Measurements from ENCODE around the gene TSFM.

The TSFM gene

GRCh38 chr12:57780284-57780897 lies 2.2 kb upstream of the TSFM start:
- no peak for DNase-seq (ENCODE audit: low read depth)

GRCh38 chr12:57781244-57781643 lies 1.3 kb upstream of the TSFM start:
- no peak for DNase-seq (ENCODE audit: low read depth)

- no peak for DNase-seq (ENCODE audit: low read depth)
Observed at GRCh38 chr12:57781801-57782200, 786 bp upstream of the TSFM start.

DNA sequence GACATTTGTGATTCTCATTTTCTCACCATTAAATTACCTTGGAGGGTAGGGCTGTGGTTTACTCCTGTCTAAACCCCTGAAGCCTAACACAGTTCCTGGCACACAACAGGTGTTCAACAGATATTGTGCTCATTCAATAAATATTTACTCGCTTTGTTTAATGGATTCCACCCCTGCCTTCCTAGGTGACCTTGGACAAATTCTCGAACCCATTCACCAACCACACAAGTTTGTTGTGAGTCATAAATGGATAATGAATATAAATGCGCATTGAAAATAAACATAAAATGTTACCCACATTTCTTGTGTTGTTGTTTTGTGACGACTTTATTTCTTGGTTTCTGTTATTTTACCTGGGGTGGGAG lies 362 bp upstream of the TSFM start:
- no peak for DNase-seq (ENCODE audit: low read depth)

GRCh38 chr12:57783466-57783801 lies 847 bp downstream of the TSFM start:
- DNase-seq (ENCODE audit: low read depth), result no peak

GRCh38 chr12:57783861-57784260 lies 1.3 kb downstream of the TSFM start:
- no peak for DNase-seq (ENCODE audit: low read depth)

DNA sequence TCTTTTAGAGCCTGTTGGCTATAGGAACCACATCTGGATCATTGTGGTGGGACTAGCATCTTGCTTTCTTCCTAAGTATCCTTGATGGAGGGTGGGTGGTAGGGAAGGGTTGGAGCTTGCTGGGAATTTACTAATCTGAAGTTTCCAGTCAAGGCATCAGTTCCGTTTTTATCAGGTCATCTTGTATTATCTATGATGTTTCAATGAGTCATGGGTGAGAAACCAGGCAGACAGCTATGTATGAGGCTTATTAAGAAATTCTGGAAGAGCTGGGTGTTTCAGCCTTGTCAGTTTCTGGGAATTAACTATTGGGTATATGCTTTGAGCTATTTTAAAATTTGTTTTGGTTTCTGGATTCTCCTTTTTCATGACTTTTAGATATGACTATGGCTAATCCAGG lies 11.3 kb downstream of the TSFM start:
- DNase-seq (ENCODE audit: low read depth), result no peak

DNA sequence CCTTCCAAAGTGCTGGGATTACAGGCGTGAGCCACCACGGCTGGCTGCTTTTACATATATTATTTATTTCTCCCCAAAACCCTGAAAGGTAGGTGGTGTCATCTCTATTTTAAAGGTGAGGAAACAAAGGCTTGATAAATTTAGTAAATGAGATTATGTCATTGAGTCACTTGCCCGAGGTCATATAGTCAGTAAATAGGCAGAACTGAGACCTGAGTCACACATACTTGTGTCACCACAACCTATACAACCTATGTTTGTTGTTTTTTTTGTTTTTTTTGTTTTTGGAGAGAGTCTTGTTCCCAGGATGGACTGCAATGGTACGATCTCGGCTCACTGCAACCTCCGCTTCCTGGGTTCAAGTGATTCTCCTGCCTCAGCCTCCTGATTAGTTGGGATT lies 12.8 kb downstream of the TSFM start:
- no peak for DNase-seq (ENCODE audit: low read depth)

- DNase-seq (ENCODE audit: low read depth), result no peak
Observed at GRCh38 chr12:57796996-57797395, 14.4 kb downstream of the TSFM start.

- DNase-seq (ENCODE audit: low read depth), result no peak
Observed at GRCh38 chr12:57797933-57798332, 15.3 kb downstream of the TSFM start.

DNA sequence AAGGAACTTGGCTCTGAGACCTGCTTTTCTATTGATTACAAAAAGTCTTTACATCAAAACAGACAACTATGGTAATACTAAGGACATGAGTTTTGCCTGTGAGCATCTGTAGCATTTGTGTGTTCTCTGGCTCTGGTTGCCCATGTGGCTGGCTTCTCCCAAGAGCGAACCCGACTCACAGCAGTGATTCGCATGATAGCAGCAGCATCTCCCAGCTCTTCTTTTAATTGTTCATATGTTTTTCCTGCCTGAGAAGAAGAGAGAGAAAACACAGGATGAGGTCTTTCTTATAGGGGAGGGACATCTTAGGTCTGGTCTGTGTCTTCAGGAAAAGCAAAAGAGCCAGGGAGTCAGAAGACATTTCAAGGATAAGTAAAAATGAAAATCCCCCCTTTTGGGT lies 18.4 kb downstream of the TSFM start:
- DNase-seq (ENCODE audit: low read depth), result no peak

DNA sequence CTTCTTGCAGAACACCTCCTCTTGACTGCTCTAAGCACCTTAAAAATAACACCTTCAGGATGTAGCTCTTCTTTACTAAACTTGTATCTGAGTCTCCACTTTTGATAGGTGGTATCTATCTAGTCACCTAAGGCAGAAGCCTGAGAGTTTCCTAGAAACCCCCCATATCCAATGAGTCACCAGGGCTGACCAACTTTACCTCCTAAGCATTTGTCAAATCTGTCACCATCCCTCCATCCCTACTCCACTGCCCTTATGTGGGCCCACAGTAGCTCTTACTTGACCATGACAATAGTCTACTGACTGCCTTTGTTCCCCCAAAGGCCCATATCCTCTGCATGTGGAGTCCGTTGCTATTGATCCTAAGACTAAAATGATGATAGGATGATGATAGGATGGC lies 20.0 kb downstream of the TSFM start:
- no peak for DNase-seq (ENCODE audit: low read depth)

GRCh38 chr12:57803319-57803893 lies 20.8 kb downstream of the TSFM start:
- no peak for DNase-seq (ENCODE audit: low read depth)

GRCh38 chr12:57806677-57807076 lies 24.1 kb downstream of the TSFM start:
- no peak for DNase-seq (ENCODE audit: low read depth)

- DNase-seq (ENCODE audit: low read depth), result no peak
Observed at GRCh38 chr12:57807285-57807684, 24.7 kb downstream of the TSFM start.

GRCh38 chr12:57808351-57808750 lies 25.8 kb downstream of the TSFM start:
- DNase-seq (ENCODE audit: low read depth), result no peak

- DNase-seq (ENCODE audit: low read depth), result no peak
Observed at GRCh38 chr12:57809425-57809824, 26.8 kb downstream of the TSFM start.

DNA sequence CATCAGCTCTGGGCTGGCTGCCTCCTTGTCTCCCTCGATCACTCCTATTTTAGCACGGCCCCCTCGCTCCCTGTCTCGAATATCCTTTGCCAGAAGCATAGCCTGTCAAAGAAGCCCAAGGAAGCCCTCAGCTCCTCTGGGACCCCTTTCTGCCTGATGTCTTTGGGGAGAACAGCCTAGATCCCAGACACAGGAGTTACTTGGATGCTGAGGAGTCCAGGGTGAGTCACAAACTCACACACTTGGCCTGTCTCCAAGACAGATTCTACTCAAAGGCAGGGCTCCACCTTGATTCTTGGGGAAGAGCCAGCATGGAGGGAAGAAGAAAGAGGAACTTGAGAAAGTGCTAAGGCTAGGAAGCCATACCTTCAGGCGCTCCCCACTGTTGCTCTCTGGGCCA lies 27.9 kb downstream of the TSFM start:
- DNase-seq (ENCODE audit: low read depth), result no peak

DNA sequence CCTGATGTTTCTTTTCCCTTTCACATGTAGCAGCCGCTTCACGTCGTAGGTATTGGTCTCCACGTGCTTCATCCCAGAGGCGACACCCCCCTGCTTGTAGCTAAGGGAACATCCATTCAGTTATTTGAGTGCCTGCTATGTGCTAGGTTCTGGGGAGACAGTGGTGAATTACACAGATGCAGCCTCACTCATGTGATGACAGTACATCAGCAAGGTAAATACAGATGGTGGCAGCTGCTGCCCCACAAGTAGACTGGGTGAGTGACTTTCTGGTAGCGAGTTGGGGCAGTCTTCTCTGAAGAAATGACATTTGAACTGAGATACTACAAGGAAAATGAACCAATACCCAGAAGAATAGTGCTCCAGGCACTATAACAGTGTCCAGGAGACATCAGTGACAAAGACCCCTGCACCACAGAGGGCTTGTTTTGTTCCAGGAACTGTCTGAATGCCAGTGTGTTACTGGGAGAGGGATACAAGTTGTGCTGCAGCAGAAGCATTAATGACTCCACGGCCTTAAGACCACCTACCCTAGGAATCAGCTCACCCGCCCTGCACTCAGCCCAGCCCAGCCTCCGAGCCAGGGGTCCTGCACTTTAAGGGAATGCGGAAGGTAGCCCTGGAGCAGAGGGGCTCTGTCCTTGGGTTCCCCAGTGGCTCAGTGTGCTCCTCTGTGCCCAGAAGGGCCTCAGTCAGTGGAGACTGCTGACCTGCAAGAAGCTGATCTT lies 28.6 kb downstream of the TSFM start:
- no peak for DNase-seq (ENCODE audit: low read depth)

DNA sequence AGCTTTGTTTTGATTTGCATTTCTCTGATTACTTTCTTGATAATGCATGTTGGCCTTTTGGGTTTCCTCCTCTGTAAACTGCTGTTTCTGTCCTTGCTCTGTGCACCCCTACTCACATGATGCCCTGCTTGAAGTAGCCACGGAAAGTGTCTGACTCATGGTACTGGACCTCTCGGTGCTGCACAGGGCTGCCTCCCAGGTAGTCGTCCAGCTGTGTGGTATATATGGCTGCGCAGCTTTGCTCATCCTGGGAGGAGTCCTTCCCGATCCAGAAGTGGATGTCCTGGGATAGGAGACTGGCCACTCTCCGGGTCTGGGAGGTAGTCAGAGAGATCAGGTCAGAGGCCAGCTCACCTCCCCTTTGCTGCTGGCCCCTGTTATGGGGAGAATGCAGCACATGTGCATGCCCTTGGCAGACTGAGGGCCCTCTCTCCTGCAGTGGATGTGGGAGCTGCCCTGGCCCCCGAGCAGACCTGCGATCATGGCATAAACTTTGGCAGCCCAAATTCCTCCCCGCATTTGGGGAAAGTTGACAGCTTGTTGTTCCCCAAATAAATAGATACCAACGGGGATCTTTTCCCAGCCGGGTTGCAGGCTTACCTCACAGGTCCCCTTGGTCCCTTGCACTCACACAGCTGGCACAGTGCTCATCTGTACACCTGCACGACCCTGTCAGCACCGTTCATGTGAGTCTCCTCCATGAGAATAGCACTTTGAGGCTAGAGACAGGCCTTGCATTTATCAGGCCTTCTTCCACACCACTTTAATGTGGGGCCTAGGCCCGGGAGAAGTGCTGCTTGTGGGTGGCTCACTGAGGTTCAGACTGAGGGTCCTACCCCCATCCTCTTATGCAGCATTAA lies 30.8 kb downstream of the TSFM start:
- DNase-seq (ENCODE audit: low read depth), result no peak

DNA sequence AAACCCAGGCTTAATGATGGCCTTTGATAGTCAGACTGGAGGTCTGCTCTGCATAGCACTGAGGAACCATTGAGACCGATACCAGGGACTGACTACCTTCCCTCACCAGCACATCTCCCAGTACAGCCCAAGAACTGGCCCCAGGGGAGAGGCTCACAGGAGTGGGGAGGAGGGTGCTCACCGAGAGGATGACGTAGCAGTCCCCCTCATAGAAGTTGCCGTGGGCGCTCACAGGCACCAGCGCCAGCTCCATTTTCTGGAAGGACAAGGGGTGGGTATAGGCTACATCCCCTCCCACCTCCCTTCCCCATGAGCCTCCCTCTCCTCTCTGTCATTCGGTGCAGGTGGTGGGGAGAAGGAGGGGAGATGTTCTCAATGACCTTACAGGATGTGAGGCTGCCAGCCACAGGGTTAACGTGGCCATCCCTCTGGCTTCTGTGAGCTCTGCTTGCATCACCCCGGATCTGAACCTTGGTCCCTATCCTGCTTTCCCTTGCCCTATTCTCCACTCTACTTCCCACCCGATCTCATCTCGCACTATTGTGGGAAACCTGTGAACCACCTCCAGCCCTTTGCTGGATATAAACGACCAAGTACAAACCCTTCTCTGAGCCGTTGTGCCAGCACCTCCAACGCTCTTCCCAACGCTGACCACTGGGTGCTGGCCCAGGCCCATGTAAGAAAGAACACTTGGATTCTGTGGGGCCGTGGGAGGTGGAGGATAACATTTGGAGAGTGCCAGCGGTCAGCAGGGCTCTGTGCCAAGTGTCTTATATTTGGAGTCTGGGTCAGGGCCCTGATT lies 31.6 kb downstream of the TSFM start:
- DNase-seq (ENCODE audit: low read depth), result no peak
